GOT3 (cell line): Measurements from ENCODE around the gene RUFY4.
A peak's percentile ranks its signal among the peaks of the same experiment; 100 is the strongest.

Experiments
- DNase-seq: peaks from one replicate; lab custom pipeline; 2025; ENCODE audit warnings: mixed read lengths; lab: John Stamatoyannopoulos, UW

RUFY4 gene

GRCh38 chr2:218068721-218069334, at the start of gene RUFY4:
Gene RUFY4, plus strand, starts transcription at chr2:218069253. Its CDS starts 1,353 bp downstream, at chr2:218070606.
- DNase-seq: peak; percentile 46

- no peak for DNase-seq
Measured at GRCh38 chr2:218019411-218020060, 49.5 kb upstream of the RUFY4 start.

- no peak for DNase-seq
Measured at GRCh38 chr2:218020281-218020680, 48.8 kb upstream of the RUFY4 start.

- DNase-seq: no peak
Measured at GRCh38 chr2:218020966-218021535, 48.0 kb upstream of the RUFY4 start.

- DNase-seq: no peak
Measured at GRCh38 chr2:218021536-218022071, 47.4 kb upstream of the RUFY4 start.

GRCh38 chr2:218022131-218022850, 46.8 kb upstream of the RUFY4 start:
- DNase-seq: no peak

GRCh38 chr2:218022851-218023530, 46.1 kb upstream of the RUFY4 start:
- DNase-seq: no peak

GRCh38 chr2:218023636-218024035, 45.4 kb upstream of the RUFY4 start:
- no peak for DNase-seq

- no peak for DNase-seq
Measured at GRCh38 chr2:218024336-218024735, 44.7 kb upstream of the RUFY4 start.

- DNase-seq: no peak
Measured at GRCh38 chr2:218024871-218025270, 44.2 kb upstream of the RUFY4 start.

- DNase-seq: no peak
Measured at GRCh38 chr2:218026244-218026643, 42.8 kb upstream of the RUFY4 start.

- no peak for DNase-seq
Measured at GRCh38 chr2:218026676-218027425, 42.2 kb upstream of the RUFY4 start.

GRCh38 chr2:218027426-218028188, 41.4 kb upstream of the RUFY4 start:
- no peak for DNase-seq

GRCh38 chr2:218028189-218028495, 40.9 kb upstream of the RUFY4 start:
- DNase-seq: no peak

GRCh38 chr2:218028562-218029348, 40.3 kb upstream of the RUFY4 start:
- no peak for DNase-seq

GRCh38 chr2:218029366-218030360, 39.4 kb upstream of the RUFY4 start:
- no peak for DNase-seq

GRCh38 chr2:218030409-218031195, 38.5 kb upstream of the RUFY4 start:
- no peak for DNase-seq

GRCh38 chr2:218031261-218031660, 37.8 kb upstream of the RUFY4 start:
- no peak for DNase-seq
